Neural progenitor cell (in vitro differentiated cells): ENCODE results near the gene EPHA2.

Experiments
- EZH2phosphoT487 ChIP-seq: fragments of 200-600 bp; sonication (generic); IDR thresholded peaks from 2 replicates; pipeline ENCODE4 v1.6.1; 2017; ENCODE audit warnings: antibody characterized with exemption
- TF ChIP-seq, protein P1 (sequence below): fragments of 200-600 bp; sonication (generic); IDR thresholded peaks from 2 replicates; pipeline ENCODE4 v1.5.1; 2017; ENCODE audit warnings: antibody characterized with exemption, mild to moderate bottlenecking

DNA sequence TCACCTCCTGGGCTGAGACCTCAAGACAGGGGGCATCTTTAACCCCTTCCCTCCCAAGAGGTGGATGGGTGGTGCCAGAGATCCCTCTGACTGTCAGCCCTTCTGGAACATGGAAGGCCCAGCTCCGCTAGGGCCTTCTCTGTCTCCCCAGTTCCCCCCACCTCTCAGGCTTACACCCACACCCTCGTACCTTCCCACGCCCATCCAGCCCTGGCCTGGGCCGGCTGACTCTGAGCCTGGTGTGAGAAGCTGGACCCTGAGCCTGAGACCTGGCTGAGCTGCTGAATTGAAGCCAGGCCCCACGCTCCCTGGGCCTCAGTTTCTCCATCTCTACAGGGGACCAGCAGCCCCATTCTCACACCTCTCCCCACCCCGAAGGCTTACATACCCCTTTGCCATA is 5.4 kb downstream of the EPHA2 start:
- no peak for TF ChIP-seq EZH2phosphoT487
- TF ChIP-seq, protein P1, sequence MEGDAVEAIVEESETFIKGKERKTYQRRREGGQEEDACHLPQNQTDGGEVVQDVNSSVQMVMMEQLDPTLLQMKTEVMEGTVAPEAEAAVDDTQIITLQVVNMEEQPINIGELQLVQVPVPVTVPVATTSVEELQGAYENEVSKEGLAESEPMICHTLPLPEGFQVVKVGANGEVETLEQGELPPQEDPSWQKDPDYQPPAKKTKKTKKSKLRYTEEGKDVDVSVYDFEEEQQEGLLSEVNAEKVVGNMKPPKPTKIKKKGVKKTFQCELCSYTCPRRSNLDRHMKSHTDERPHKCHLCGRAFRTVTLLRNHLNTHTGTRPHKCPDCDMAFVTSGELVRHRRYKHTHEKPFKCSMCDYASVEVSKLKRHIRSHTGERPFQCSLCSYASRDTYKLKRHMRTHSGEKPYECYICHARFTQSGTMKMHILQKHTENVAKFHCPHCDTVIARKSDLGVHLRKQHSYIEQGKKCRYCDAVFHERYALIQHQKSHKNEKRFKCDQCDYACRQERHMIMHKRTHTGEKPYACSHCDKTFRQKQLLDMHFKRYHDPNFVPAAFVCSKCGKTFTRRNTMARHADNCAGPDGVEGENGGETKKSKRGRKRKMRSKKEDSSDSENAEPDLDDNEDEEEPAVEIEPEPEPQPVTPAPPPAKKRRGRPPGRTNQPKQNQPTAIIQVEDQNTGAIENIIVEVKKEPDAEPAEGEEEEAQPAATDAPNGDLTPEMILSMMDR: no peak
